GM12872 (cell line): ENCODE results near the gene PCDHA5.

Source experiments
- CTCF ChIP-seq: IDR thresholded peaks from 3 replicates; pipeline ENCODE4 v1.5.1; 2011; ENCODE audit warnings: low read depth, mild to moderate bottlenecking, low read length, moderate library complexity; ENCODE audit not compliant: insufficient read depth

PCDHA5 gene

GRCh38 chr5:140821375-140822280, at the start of gene PCDHA5:
Gene PCDHA5 (plus strand): TSS chr5:140821613.
- TF ChIP-seq CTCF: no peak

GRCh38 chr5:140780512-140780911, 40.9 kb upstream of the PCDHA5 start:
- no peak for TF ChIP-seq CTCF

GRCh38 chr5:140785905-140786686, 35.3 kb upstream of the PCDHA5 start, which contains the start of gene PCDHA1:
Gene PCDHA1 (plus strand): TSS chr5:140786140.
- no peak for TF ChIP-seq CTCF

- TF ChIP-seq CTCF: no peak
Observed at GRCh38 chr5:140791089-140791488, 30.3 kb upstream of the PCDHA5 start.

- no peak for TF ChIP-seq CTCF
Observed at GRCh38 chr5:140794595-140795258, 26.7 kb upstream of the PCDHA5 start, which contains the start of gene PCDHA2. Gene PCDHA2 (plus strand): TSS chr5:140794852.

- TF ChIP-seq CTCF: no peak
Observed at GRCh38 chr5:140795259-140795641, 26.2 kb upstream of the PCDHA5 start.

GRCh38 chr5:140796718-140797095, 24.7 kb upstream of the PCDHA5 start:
- no peak for TF ChIP-seq CTCF
